GM12878 (cell line): Measurements from ENCODE around the gene CATSPERZ. TPM values are rescaled to one million over a fixed set of nuclear protein-coding genes. Genes with fewer than 3 reads are reported as not detected.
A peak's percentile ranks its signal among the peaks of the same experiment; 100 is the strongest.

Source experiments
- ATF7 ChIP-seq: fragments of 450-650 bp; IDR thresholded peaks from 2 replicates; pipeline ENCODE4 v1.6.1; 2016; ENCODE audit warnings: low read depth, mild to moderate bottlenecking
- CBX3 ChIP-seq: fragments of 200-600 bp; sonication (generic); IDR thresholded peaks from 2 replicates; pipeline ENCODE4 v1.6.1; 2016; ENCODE audit warnings: low read depth, borderline replicate concordance
- CEBPZ ChIP-seq: fragments of 150-350 bp; IDR thresholded peaks from 2 replicates; pipeline ENCODE4 v1.6.1; 2016; ENCODE audit warnings: low read depth, low read length
- ETV6 ChIP-seq, 2 experiments: fragments of 450-650 bp in 1 of 2; IDR thresholded peaks in 1 of 2; conservative IDR thresholded peaks in 1 of 2; 2 replicates each; pipeline ENCODE4 v1.6.1; 2014; ENCODE audit warnings: antibody characterized with exemption in 1 of 2, borderline replicate concordance in 1 of 2, low read depth in 1 of 2, mild to moderate bottlenecking in 1 of 2, moderate library complexity in 1 of 2
- FOXM1 ChIP-seq: IDR thresholded peaks from 2 replicates; pipeline ENCODE4 v1.6.1; 2012; ENCODE audit warnings: low read depth, mild to moderate bottlenecking, inconsistent platforms, low read length, moderate library complexity
- HSF1 ChIP-seq: fragments of 150-350 bp; IDR thresholded peaks from 2 replicates; pipeline ENCODE4 v1.6.1; 2014; ENCODE audit warnings: mild to moderate bottlenecking, low read depth, low read length
- MAX ChIP-seq: IDR thresholded peaks from 2 replicates; pipeline ENCODE4 v1.6.1; 2012; ENCODE audit warnings: low read depth, low read length, improper control_type of control experiment
- NKRF ChIP-seq: fragments of 450-650 bp; conservative IDR thresholded peaks from 2 replicates; pipeline ENCODE4 v1.6.1; 2017; ENCODE audit warnings: mild to moderate bottlenecking, moderate library complexity
- NR2C1 ChIP-seq: fragments of 450-650 bp; IDR thresholded peaks from 2 replicates; pipeline ENCODE4 v1.6.1; 2017; ENCODE audit warnings: antibody characterized with exemption, mild to moderate bottlenecking, moderate library complexity
- NRF1 ChIP-seq: conservative IDR thresholded peaks from 2 replicates; pipeline ENCODE4 v1.6.1; 2011; ENCODE audit warnings: mild to moderate bottlenecking, low read depth, low read length, improper control_type of control experiment
- ZBED1 ChIP-seq: IDR thresholded peaks from 2 replicates; pipeline ENCODE4 v1.6.1; 2016; ENCODE audit warnings: borderline replicate concordance
- ZBTB33 ChIP-seq: fragments of 450-650 bp; IDR thresholded peaks from 2 replicates; pipeline ENCODE4 v1.6.1; 2017; ENCODE audit warnings: mild to moderate bottlenecking
- ZBTB40 ChIP-seq: fragments of 450-650 bp; IDR thresholded peaks from 2 replicates; pipeline ENCODE4 v1.6.1; 2016; ENCODE audit warnings: mild to moderate bottlenecking, moderate library complexity, borderline replicate concordance
- ZNF622 ChIP-seq: fragments of 450-650 bp; IDR thresholded peaks from 2 replicates; pipeline ENCODE4 v1.6.1; 2017; ENCODE audit warnings: mild to moderate bottlenecking, inconsistent platforms
- polyA plus RNA-seq, 11 experiments: library from polyadenylated mRNA; depleted of rRNA in 4 of 11; unstranded in 6 of 11; stranded (reverse) in 5 of 11; fragments of >200 nt; fragmentation: Nextera tagmentation in 4 of 11; fragmentation: Illumina TruSeq in 1 of 11; extraction: Ambion mirVana in 4 of 11; extraction: Trizol in 1 of 11; gene quantifications; 1 replicate in 1 of 11; 2 replicates in 10 of 11; pipeline versions ENCODE4 v1.2.1 to v1.2.3, GENCODE V29; 2011 to 2016; ENCODE audit warnings: inconsistent platforms in 2 of 11, missing spikeins in 2 of 11, low read depth in 1 of 11
- total RNA-seq, 4 experiments: library from RNA; depleted of rRNA in 3 of 4; stranded (reverse); fragments of >200 nt in 3 of 4; fragmentation: Illumina TruSeq in 1 of 4; extraction: Trizol in 1 of 4; gene quantifications; 2 replicates each; pipeline versions ENCODE4 v1.2.1 to v1.2.3, GENCODE V29; 2013 to 2021

Gene CATSPERZ
- total and polyA plus RNA-seq, 10 of the 15 experiments (the other 5 are each of a cell fraction or from before 2014, with no cell fraction given), result 0.12 to 0.31 TPM; not detected in 8

- TF ChIP-seq CEBPZ, result no peak
- no peak for TF ChIP-seq NR2C1
- TF ChIP-seq ZNF622, result no peak
- peak in 1 of 2 experiments; percentile 33; a peak in 1 of 4 replicates for TF ChIP-seq ETV6 (conservative IDR thresholded peaks at IDR 0.05 in 1 of 2, IDR thresholded peaks at IDR 0.05 in 1 of 2; ENCODE audit: borderline replicate concordance in 1 of 2, low read depth in 1 of 2)
- TF ChIP-seq ZBTB40, result no peak
- no peak for TF ChIP-seq NRF1
- no peak for TF ChIP-seq FOXM1
- peak; percentile 49; the same call in 1 of the 2 replicates for TF ChIP-seq ATF7
- peak; percentile 68; the same call in 1 of the 2 replicates for TF ChIP-seq ZBED1
- no peak for TF ChIP-seq NKRF
- no peak for TF ChIP-seq HSF1
- no peak for TF ChIP-seq ZBTB33
- TF ChIP-seq CBX3, result no peak
- no peak for TF ChIP-seq MAX
Observed at GRCh38 chr11:64334764-64335735, 34.9 kb downstream of the CATSPERZ start (continued).
